Osteoblast (primary cell): ENCODE data around the gene IFNL4. TPM values are rescaled to one million over a fixed set of nuclear protein-coding genes. Genes with fewer than 3 reads are reported as not detected.

Experiments used
- DNase-seq: peaks from one replicate; pipeline ENCODE4 v3.0.0; 2011; ENCODE audit warnings: low spot score, mixed read lengths; ENCODE audit not compliant: insufficient read length; ENCODE audit errors: missing footprints
- H2AFZ ChIP-seq: 2 replicates; pipeline ENCODE4 v1.6.0; 2011; ENCODE audit warnings: mild to moderate bottlenecking, low read length
- H3K27ac ChIP-seq: 2 replicates; pipeline ENCODE4 v1.5.1; 2011; ENCODE audit warnings: mild to moderate bottlenecking, low read depth, low read length, moderate library complexity
- H3K27me3 ChIP-seq: 2 replicates; pipeline ENCODE4 v1.6.0; 2012; ENCODE audit warnings: mild to moderate bottlenecking, control low read depth, inconsistent platforms, low read length, moderate library complexity; ENCODE audit not compliant: insufficient read depth
- H3K36me3 ChIP-seq: 2 replicates; pipeline ENCODE4 v1.5.1; 2011; ENCODE audit warnings: mild to moderate bottlenecking, low read length, control low read depth, moderate library complexity; ENCODE audit not compliant: insufficient read depth
- H3K4me1 ChIP-seq: 2 replicates; pipeline ENCODE4 v1.5.1; 2011; ENCODE audit warnings: mild to moderate bottlenecking, low read length, control low read depth, moderate library complexity; ENCODE audit not compliant: insufficient read depth
- H3K4me2 ChIP-seq: 2 replicates; pipeline ENCODE4 v1.6.0; 2011; ENCODE audit warnings: mild to moderate bottlenecking, low read length; ENCODE audit not compliant: insufficient read depth
- H3K4me3 ChIP-seq: fragments of 200-600 bp; sonication (generic); 3 replicates; pipeline ENCODE4 v1.5.1; 2012; ENCODE audit warnings: mild to moderate bottlenecking, low read length, inconsistent platforms; ENCODE audit not compliant: insufficient read depth
- H3K79me2 ChIP-seq: 2 replicates; pipeline ENCODE4 v1.6.0; 2012; ENCODE audit warnings: mild to moderate bottlenecking, low read length, control low read depth, inconsistent platforms; ENCODE audit not compliant: insufficient read depth
- H3K9me3 ChIP-seq: 2 replicates; pipeline ENCODE4 v1.5.1; 2011; ENCODE audit warnings: low read depth, low read length, control low read depth
- H4K20me1 ChIP-seq: 2 replicates; pipeline ENCODE4 v1.6.0; 2012; ENCODE audit warnings: mild to moderate bottlenecking, low read length, control low read depth; ENCODE audit not compliant: insufficient read depth
- total RNA-seq: library from RNA; depleted of rRNA; stranded (reverse); fragments of >200 nt; gene quantifications from 2 replicates; pipeline ENCODE4 v1.2.3, GENCODE V29; 2012
- TF ChIP-seq, protein P1 (sequence below): IDR thresholded peaks from 2 replicates; pipeline ENCODE4 v1.5.1; 2011; ENCODE audit warnings: mild to moderate bottlenecking, low read depth, low read length, moderate library complexity; ENCODE audit errors: extremely low read depth

Gene IFNL4
- total RNA-seq, 1 donor, result not detected

DNA sequence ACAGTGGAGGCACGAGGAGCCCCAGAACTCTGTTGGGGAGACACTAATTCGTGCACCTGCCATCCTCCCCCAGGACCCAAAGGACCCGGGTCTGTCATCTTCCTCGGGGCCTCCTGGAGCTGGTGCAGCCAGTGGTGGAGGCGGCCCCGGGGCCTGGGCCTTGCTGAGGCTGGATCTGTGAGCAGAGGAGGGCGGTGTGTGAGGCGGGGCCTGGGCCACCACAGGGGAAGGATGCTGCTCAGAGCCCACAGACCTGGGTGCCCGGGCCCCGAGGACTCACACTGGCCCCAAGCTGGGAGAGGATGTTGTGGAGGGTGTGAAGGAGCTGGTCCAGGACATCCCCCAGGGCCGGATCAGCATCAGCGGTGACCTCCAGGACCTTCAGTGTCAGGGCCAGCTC, 12.1 kb downstream of the IFNL4 start:
- Histone ChIP-seq H3K4me2 (no peak overlapping the region), H3K27ac (no peak overlapping the region), H3K4me1 (no peaks in the 10 kb centered on the region), H3K4me3 (no peak overlapping the region), H3K79me2 (no peaks in the 10 kb centered on the region), H2AFZ (no peak overlapping the region), H3K27me3 (peaks cover 5% of the 10 kb centered on the region), H3K36me3 (no peaks in the 10 kb centered on the region), H3K9me3 (no peaks in the 10 kb centered on the region), H4K20me1 (no peaks in the 10 kb centered on the region)
- no peak for DNase-seq
- TF ChIP-seq, protein P1, sequence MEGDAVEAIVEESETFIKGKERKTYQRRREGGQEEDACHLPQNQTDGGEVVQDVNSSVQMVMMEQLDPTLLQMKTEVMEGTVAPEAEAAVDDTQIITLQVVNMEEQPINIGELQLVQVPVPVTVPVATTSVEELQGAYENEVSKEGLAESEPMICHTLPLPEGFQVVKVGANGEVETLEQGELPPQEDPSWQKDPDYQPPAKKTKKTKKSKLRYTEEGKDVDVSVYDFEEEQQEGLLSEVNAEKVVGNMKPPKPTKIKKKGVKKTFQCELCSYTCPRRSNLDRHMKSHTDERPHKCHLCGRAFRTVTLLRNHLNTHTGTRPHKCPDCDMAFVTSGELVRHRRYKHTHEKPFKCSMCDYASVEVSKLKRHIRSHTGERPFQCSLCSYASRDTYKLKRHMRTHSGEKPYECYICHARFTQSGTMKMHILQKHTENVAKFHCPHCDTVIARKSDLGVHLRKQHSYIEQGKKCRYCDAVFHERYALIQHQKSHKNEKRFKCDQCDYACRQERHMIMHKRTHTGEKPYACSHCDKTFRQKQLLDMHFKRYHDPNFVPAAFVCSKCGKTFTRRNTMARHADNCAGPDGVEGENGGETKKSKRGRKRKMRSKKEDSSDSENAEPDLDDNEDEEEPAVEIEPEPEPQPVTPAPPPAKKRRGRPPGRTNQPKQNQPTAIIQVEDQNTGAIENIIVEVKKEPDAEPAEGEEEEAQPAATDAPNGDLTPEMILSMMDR, result no peak

DNA sequence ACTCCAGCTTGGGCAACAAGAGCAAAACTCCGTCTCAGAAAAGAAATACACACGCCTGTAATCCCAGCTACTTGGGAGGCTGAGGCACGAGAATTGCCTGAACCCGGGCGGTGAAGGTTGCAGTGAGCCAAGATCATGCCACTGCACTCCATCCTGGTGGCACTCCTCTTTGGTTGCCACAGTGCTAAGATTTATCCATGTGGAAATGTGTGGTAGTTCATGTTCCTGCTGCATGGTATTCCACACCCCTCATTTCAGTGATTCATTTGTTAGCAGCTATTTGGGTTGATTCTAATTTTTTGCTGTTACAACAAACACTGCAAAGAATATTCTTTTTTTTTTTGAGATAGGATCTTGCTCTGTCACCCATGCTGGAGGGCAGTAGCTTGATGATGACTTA, 15.9 kb downstream of the IFNL4 start:
- no peaks in the 10 kb centered on the region for H3K9me3 ChIP-seq
- TF ChIP-seq, protein P1, result no peak
- H3K4me2 ChIP-seq, result no peak overlapping the region
- no peak overlapping the region for H3K27ac ChIP-seq
- no peaks in the 10 kb centered on the region for H3K79me2 ChIP-seq
- H2AFZ ChIP-seq, result no peak overlapping the region
- no peak for DNase-seq
- peaks cover under 1% of the 10 kb centered on the region for H3K27me3 ChIP-seq
- H3K36me3 ChIP-seq, result no peaks in the 10 kb centered on the region
- no peaks in the 10 kb centered on the region for H4K20me1 ChIP-seq
- H3K4me3 ChIP-seq, result no peak overlapping the region
- no peaks in the 10 kb centered on the region for H3K4me1 ChIP-seq

DNA sequence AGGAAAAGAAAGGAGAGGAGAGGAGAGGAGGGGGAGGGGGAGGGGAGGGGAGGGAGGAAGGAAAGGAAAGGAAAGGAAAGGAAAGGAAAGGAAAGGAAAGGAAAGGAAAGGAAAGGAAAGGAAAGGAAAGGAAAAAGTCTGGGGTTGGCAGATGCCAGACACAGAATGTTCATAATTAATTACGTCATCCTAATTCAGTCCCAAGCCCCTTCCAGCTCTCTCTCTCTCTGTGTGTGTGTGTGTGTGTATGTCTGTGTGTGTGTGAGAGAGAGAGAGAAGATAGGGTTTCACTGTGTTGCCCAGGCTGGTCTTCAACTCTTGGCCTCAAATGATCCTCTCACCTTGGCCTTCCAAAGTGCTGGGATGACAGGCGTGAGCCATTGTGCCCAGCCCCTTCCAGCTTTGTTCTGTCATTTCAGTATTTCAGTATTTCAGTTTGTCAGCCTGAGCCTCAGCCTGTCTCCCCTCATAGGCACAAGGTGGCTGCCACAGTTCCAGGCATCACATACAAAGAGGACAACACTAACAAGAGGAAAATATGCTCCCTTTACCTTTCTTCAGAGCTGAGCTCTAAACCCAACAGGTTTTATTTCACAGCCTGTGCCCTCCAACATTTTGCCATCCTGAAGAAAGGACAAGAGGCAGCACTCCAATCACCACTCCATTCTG, 18.4 kb downstream of the IFNL4 start:
- Histone ChIP-seq H3K27ac (no peak overlapping the region), H3K4me3 (no peak overlapping the region), H3K9me3 (no peaks in the 10 kb centered on the region), H3K27me3 (peaks cover 7% of the 10 kb centered on the region), H3K4me2 (no peak overlapping the region), H2AFZ (no peak overlapping the region), H4K20me1 (no peaks in the 10 kb centered on the region), H3K79me2 (no peaks in the 10 kb centered on the region), H3K36me3 (no peaks in the 10 kb centered on the region), H3K4me1 (no peaks in the 10 kb centered on the region)
- TF ChIP-seq, protein P1, result no peak
- DNase-seq, result no peak

DNA sequence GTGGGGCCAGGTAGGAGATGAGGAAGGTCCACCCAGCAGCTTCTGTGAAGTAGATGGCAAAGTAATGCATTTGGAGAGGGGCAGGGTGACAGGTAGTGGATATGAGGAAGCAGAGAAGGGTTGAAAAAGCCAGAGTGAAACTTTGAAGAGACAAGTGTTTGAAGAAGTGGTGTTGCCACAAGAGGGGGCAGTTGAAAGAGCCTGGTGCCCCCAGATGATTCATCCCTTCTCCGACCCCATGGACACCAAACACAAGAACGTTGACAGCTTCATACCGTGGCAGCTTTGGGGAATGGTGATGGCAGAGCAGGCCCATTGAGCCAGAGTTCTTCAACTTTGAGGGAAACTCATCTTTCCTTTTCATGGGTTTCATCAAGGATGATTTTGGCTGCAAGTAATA, 23.7 kb downstream of the IFNL4 start:
- no peak for DNase-seq
- Histone ChIP-seq H3K9me3 (no peaks in the 10 kb centered on the region), H3K4me2 (no peak overlapping the region), H4K20me1 (no peaks in the 10 kb centered on the region), H3K4me1 (no peaks in the 10 kb centered on the region), H3K36me3 (no peaks in the 10 kb centered on the region), H3K27me3 (peaks cover 9% of the 10 kb centered on the region), H2AFZ (no peak overlapping the region), H3K27ac (no peak overlapping the region), H3K4me3 (no peak overlapping the region), H3K79me2 (no peaks in the 10 kb centered on the region)
- TF ChIP-seq, protein P1, result no peak
